ENCODE measurements around the gene TNIK. TPM values are rescaled to one million over a fixed set of nuclear protein-coding genes. Genes with fewer than 3 reads are reported as not detected.

The TNIK gene
- total and polyA plus RNA-seq, 2 of the 13 experiments (the other 11 are each of a cell fraction or from before 2014, with no cell fraction given): 0.15 to 0.22 TPM

DNA sequence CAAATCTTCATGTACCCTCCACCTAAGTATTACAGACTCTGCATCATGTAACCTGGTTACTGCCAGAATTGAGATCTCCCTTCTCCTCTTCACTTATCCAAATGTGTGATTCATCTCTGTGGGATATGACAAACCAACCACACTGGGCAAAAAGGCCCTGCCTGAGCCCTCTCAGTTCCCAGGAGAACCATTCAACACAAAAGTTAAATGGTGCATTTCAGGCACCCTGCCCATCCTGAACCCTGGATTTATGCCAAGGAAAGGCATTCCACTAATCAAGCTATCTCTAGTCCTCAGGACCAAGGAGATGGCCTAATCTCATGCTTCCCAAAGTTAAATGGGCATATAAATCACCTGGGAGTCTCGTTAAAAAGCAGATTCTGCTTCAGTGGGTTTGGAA lies 108.5 kb downstream of the TNIK start:
- ATAC-seq (no peak), FAIRE-seq (no peak), DNase-seq (ENCODE audit: low spot score) (no peak)
- CTCF ChIA-PET (ENCODE audit: low intra/inter-chr PET ratio, low total read pairs): no interaction called here
- Histone ChIP-seq H4K20me1 (ENCODE audit: insufficient read depth, low read length) (no peaks in the 10 kb centered on the region), H3K4me2 (ENCODE audit: low read depth, low read length) (no peak overlapping the region), H3K27me3 (ENCODE audit: control insufficient read depth in 1 of 2, insufficient read depth in 2 of 2, low read length in 2 of 2) (no peaks in the 10 kb centered on the region), H3K79me2 (ENCODE audit: insufficient read depth, low read length) (no peaks in the 10 kb centered on the region), H3K4me1 (ENCODE audit: insufficient read depth, low read length) (no peaks in the 10 kb centered on the region), H3K4me3 (replicated peaks in 1 of 3; ENCODE audit: insufficient read depth in 1 of 3, low read depth in 2 of 3, low read length in 3 of 3) (no peak overlapping the region), H3K36me3 (replicated peaks in 1 of 2; ENCODE audit: control insufficient read depth in 1 of 2, insufficient read depth in 2 of 2, low read length in 2 of 2) (no peaks in the 10 kb centered on the region), H2AFZ (ENCODE audit: low read length) (no peak overlapping the region), H3K27ac (ENCODE audit: extremely low read length, insufficient read depth, low read length) (no peak overlapping the region), H3K9me3 (ENCODE audit: low read length) (no peaks in the 10 kb centered on the region), H3K9ac (ENCODE audit: insufficient read depth, low read depth, low read length) (no peak overlapping the region)
- WGBS (ENCODE audit: low lambda C conversion rate): 0% methylated on average over 1 of the region's 1 CpG
- TF ChIP-seq MTA1 (CRISPR knock-in tag; IDR thresholded peaks at IDR 0.05; ENCODE audit: borderline replicate concordance): no peak
- TF ChIP-seq MED1 (CRISPR knock-in tag; IDR thresholded peaks at IDR 0.05): no peak
- TF ChIP-seq SRSF1 (optimal IDR thresholded peaks at IDR 0.05; ENCODE audit: low read depth, low read length): no peak
- no peak for TF ChIP-seq IKZF5 (CRISPR knock-in tag; IDR thresholded peaks at IDR 0.05)
- TF ChIP-seq ZMYM3 (CRISPR knock-in tag; IDR thresholded peaks at IDR 0.05): no peak
- TF ChIP-seq CSRNP1 (CRISPR knock-in tag; IDR thresholded peaks at IDR 0.05): no peak
- TF ChIP-seq, protein P1, sequence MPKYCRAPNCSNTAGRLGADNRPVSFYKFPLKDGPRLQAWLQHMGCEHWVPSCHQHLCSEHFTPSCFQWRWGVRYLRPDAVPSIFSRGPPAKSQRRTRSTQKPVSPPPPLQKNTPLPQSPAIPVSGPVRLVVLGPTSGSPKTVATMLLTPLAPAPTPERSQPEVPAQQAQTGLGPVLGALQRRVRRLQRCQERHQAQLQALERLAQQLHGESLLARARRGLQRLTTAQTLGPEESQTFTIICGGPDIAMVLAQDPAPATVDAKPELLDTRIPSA (CRISPR knock-in tag; IDR thresholded peaks at IDR 0.05; ENCODE audit: borderline replicate concordance): no peak
- TF ChIP-seq HOXA7 (CRISPR knock-in tag; IDR thresholded peaks at IDR 0.05): no peak
- TF ChIP-seq ISL2 (CRISPR knock-in tag; IDR thresholded peaks at IDR 0.05): no peak
- no peak for TF ChIP-seq ZNF558 (CRISPR knock-in tag; IDR thresholded peaks at IDR 0.05; ENCODE audit: borderline replicate concordance)
- no peak for TF ChIP-seq ZNF24 (IDR thresholded peaks at IDR 0.05)
- TF ChIP-seq THAP11 (CRISPR knock-in tag; IDR thresholded peaks at IDR 0.05): no peak
- TF ChIP-seq BHLHE40 (IDR thresholded peaks at IDR 0.05; ENCODE audit: low read length): no peak
- no peak for TF ChIP-seq PRMT3 (CRISPR knock-in tag; IDR thresholded peaks at IDR 0.05; ENCODE audit: borderline replicate concordance, low read depth)
- no TSS peak for BruUV-seq (replicated peaks)
- intact Hi-C loops (cut with micrococcal nuclease; ENCODE audit: unreplicated experiment) (no loop called here), in situ Hi-C loops (cut with HindIII; ENCODE audit: extremely low pct_ligation_motif_present, low pct_unique_long_range_greater_than_20kb) (no loop called here)
- POLR2A ChIA-PET: no interaction called here

All from HepG2 (cell line).